Stimulated activated CD8-positive, alpha-beta memory T cell treated with anti-CD3 and anti-CD28 coated beads, Interleukin-7, amount 100 ng/mL, for 4 hours (primary cell): ENCODE results near the gene TP63.

Source experiments
- DNase-seq, 2 donors: peaks; one replicate each; pipeline ENCODE4 v3.0.0-alpha.2; 2020; ENCODE audit warnings: low read depth in 2 of 2

Gene TP63

GRCh38 chr3:189684317-189684716 lies 53.1 kb downstream of the TP63 start:
- no peak for DNase-seq

GRCh38 chr3:189685291-189685690 lies 54.1 kb downstream of the TP63 start:
- DNase-seq = no peak

DNA sequence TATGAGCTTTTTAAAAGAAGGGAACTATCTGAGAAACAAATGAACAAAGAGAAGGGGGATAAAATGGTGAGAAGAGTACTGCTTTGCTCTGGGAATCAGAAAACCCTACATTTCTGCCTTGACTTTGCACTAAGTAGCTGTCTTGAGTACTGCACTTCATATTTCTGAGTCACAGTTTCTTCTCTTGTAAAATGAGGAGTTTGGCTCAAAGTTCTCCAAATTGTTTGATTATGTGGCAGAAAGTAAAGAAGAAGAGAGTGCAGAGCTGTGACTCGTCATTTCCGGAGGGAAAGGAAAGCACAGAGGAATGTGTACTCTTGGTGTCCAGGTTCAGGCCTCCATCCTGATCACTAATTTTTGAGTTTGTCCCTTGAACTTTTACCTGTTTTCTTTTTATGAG lies 54.7 kb downstream of the TP63 start:
- DNase-seq = no peak

DNA sequence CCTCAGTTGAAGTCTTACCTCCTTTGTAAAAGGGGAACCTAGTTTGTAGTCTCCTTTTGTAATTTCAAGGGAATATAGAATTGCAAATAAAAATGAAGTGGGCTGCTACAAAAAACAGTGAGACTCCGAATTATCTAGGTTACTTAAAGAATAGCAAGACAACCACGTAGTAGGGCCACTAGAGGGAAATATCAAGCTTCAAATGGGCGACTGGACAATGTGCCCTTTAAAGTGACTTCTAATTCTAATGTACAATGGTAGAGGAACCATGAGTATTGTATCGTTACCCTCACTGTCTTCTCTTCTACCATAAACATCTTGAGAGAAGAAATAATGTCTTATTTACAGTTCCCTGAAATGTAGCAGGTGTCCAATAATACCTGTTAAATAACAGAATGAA lies 56.3 kb downstream of the TP63 start:
- no peak for DNase-seq

- DNase-seq = no peak
Observed at GRCh38 chr3:189688262-189688661, 57.1 kb downstream of the TP63 start.

GRCh38 chr3:189689625-189690024 lies 58.4 kb downstream of the TP63 start:
- no peak for DNase-seq

- DNase-seq = no peak
Observed at GRCh38 chr3:189690237-189690636, 59.0 kb downstream of the TP63 start.

DNA sequence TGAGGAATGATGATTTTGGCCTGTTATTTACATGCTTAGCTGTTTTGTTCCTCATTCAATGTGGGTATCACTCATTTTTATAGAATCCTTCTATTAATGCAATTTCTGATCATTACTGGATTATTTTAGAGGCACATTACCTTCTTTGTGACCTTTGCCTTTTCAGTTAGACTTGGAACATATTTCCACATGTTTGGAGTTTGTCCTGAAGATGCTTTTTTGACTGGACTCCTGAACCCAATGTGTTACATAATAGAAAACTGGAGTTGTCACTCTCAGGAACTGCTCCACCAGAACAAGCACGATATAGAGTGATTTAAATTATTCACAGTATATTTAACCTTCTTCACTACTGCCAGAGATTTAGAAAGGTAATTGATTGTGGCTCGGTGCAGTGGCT lies 59.5 kb downstream of the TP63 start:
- no peak for DNase-seq

GRCh38 chr3:189695400-189695799 lies 64.2 kb downstream of the TP63 start:
- no peak for DNase-seq

GRCh38 chr3:189698811-189699210 lies 67.6 kb downstream of the TP63 start:
- no peak for DNase-seq

GRCh38 chr3:189699885-189700284 lies 68.7 kb downstream of the TP63 start:
- DNase-seq = no peak

DNA sequence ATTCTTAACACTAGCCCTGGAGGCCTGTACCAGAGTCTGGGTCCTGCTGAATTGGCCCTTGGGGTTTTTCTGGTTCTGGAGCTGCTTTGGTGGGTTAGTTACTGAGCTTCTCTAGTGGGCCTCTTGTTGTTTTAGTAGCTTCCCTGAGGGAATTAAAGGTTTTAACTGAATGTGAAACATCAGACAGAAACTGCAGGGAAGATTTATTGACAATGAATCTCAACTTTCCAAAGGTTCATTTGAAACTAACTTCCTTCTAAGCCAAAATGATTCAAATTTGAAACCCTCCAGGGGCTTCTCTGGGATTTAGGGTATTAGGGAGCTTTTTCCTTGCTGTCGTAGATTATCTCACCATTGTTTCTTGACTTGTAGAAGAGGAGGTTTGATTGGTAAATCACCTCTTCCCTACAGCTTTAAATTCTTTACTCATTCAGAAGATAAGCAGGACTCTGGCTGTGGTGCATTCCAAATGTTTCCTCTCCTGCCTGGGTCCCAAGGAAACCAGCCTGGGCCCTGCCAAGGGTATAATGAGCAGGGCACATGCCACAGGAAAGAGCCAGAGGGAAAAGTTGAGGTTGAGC lies 71.0 kb downstream of the TP63 start:
- DNase-seq = no peak

GRCh38 chr3:189703865-189704264 lies 72.7 kb downstream of the TP63 start:
- no peak for DNase-seq

GRCh38 chr3:189708375-189708774 lies 77.2 kb downstream of the TP63 start:
- no peak for DNase-seq

GRCh38 chr3:189710620-189711402 lies 79.6 kb downstream of the TP63 start:
- DNase-seq = no peak

- no peak for DNase-seq
Observed at GRCh38 chr3:189712906-189713483, 81.8 kb downstream of the TP63 start.

GRCh38 chr3:189714991-189715961 lies 84.1 kb downstream of the TP63 start:
- DNase-seq = no peak

DNA sequence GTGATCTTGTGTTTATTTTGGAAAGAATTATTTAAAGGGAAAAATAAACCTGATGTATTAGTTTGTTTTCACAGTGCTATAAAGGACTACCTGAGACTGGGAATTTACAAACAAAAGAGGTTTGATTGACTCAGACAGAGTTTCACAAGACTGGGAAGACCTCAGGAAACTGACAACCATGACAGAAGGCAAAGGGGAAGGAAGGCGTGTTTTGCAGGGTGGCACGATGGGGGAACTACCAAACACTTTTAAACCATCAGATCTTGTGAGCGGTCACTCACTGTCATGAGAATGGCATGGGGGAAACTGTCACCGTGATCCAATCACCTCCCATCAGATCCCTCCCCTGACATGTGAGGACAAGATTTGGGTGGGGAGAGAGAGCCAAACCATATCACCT lies 87.0 kb downstream of the TP63 start:
- no peak for DNase-seq

DNA sequence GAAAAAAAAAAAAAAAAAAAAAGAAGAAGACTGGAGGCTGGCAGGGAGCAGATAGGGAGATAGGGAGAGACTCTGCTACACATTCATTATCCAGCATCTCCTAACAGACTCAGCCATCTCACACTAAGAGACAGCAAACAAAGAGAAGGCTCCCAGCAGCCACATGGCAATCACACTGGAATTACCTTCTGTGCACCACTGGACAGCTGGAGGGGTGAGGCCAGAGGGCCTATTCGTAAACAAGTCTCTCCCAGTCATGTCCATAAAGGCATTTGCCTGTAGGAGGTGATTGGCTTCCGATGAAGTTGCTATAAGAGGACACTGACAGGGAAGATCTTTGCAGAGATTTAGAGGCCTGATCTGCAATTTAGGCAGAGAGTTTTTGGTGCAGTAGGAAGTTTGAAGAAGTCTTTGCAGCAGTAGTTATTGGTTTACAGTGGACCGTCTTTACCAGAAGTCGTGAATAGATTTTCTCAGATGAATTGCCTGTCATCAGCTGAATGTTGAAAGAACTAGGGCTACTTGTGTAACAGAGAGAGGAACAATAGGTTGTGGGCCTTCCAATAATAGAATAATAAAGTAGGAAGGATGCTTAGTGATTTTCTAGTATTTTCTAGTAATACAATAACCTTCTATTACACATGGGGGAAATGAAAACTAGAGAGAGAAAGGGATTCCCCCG lies 89.7 kb downstream of the TP63 start:
- DNase-seq = no peak

DNA sequence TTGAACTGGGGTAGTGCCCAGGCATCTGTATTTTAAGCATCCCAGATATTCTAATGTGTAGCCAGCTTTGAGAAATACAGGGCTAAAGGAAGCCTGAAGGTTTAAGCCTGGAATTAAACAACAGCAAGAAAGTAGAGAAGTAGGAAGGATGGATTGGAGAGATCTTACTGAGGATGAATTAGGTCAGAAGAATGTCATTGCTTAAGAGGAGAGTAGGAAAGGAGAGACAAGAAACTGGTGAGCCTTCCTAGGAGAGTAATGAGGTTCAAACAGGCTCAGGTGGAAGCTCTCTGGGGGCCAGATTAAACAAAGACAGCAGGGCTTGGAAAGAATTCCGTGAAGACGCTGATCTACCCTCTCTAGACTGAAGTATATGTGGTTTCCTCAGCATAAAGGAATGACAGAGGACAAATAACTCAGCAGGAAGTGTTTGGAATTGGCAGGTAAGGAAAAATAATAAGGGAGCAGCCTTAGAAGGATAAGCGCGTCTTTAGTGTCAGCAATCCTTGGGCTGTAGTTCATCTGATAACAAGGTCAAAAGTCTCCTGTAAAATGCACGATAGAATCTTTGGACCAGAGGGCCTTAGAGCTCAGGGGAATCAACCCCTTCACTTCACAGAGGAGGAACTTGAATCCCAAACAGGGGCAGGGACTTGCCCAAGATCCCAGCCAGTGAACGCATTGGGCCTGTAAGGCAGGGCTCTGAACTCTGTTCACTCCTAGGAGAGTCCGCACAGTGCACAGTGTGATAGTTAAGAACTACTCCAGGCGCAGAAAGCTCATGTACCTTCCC lies 90.9 kb downstream of the TP63 start:
- DNase-seq = no peak

DNA sequence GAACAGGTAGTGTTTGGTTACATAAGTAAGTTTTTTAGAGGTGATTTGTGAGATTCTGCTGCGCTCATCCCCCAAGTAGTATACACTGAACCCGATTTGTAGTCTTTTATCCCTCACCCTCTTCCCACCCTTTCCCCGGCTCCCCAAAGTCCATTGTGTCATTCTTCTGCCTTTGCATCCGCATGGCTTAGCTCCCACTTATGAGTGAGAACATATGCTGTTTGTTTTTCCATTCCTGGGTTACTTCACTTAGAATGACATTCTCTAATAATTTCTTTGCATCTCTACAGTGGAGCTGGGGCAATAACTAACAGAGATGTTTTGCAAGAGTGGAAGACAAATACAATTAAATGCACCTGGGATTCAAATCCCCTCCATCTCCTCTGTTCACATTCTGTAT lies 93.2 kb downstream of the TP63 start:
- no peak for DNase-seq
